Ovary (tissue), 9 donors: ENCODE data around the gene PRDM12. TPM values are rescaled to one million over a fixed set of nuclear protein-coding genes. Genes with fewer than 3 reads are reported as not detected.

ENCODE experiments used
- DNase-seq, 5 donors: peaks; one replicate each; pipeline ENCODE4 v3.0.0-alpha.2; 2019 to 2020
- H3K27ac ChIP-seq, 2 donors: fragments of 200-600 bp; one replicate each; pipeline versions ENCODE4 v1.5.1 to v1.8.0; 2019 to 2022
- H3K27me3 ChIP-seq: fragments of 200-600 bp; one replicate; pipeline ENCODE4 v1.8.0; 2022
- H3K36me3 ChIP-seq: fragments of 200-600 bp; sonication (generic); one replicate; pipeline ENCODE4 v1.5.1; 2019
- H3K4me1 ChIP-seq: one replicate; pipeline ENCODE4 v1.8.1; 2013; ENCODE audit warnings: mild to moderate bottlenecking, moderate library complexity; ENCODE audit not compliant: insufficient read depth
- H3K4me3 ChIP-seq: fragments of 200-600 bp; sonication (generic); one replicate; pipeline ENCODE4 v1.5.1; 2017
- H3K9me3 ChIP-seq, 2 donors: fragments of 200-600 bp in 1 of 2; sonication (generic) in 1 of 2; one replicate each; pipeline versions ENCODE4 v1.5.1 to v1.8.1; 2013 to 2019; ENCODE audit warnings: mild to moderate bottlenecking in 1 of 2, moderate library complexity in 1 of 2
- CTCF ChIP-seq, 3 donors: fragments of 450-650 bp in 2 of 3; fragments of 200-600 bp in 1 of 3; IDR thresholded peaks; one replicate each; pipeline versions ENCODE4 v1.5.1 to v1.8.0; 2016 to 2022; ENCODE audit warnings: antibody characterized with exemption in 3 of 3, mild to moderate bottlenecking in 1 of 3
- EP300 ChIP-seq: sonication (generic); formaldehyde crosslinking; IDR thresholded peaks from one replicate; pipeline ENCODE4 v1.6.1; 2017; ENCODE audit warnings: antibody characterized with exemption
- POLR2A ChIP-seq: fragments of 450-650 bp; IDR thresholded peaks from one replicate; pipeline ENCODE4 v1.6.1; 2017; ENCODE audit warnings: antibody characterized with exemption, mild to moderate bottlenecking, moderate library complexity
- WGBS, 3 donors: extraction: QIAGEN DNeasy Blood & Tissue Kit in 1 of 3; methylation state at CpG; one replicate each; pipeline versions ENCODE4 v1.1.5 to v1.1.7; 2013 to 2017; 5-methylcytosine and 5-hydroxymethylcytosine counted together
- intact Hi-C, 4 donors: fragments of 100-400 bp; cut with DNase I; formaldehyde crosslinking; loops; one replicate each; pipeline versions ENCODE4 v1.11.0 to v1.15.1; 2022 to 2023
- polyA plus RNA-seq, 2 donors: library from polyadenylated mRNA; stranded (reverse); fragments of 200-250 nt in 1 of 2; fragments of 350-450 nt in 1 of 2; fragmentation: Illumina TruSeq in 1 of 2; extraction: RNeasy Lipid Tissue Mini Kit (QIAGEN cat#74804) in 1 of 2; gene quantifications; one replicate each; pipeline ENCODE4 v1.2.3, GENCODE V29; 2013 to 2014
- total RNA-seq, 7 donors: library from RNA; depleted of rRNA in 2 of 7; stranded (reverse); fragments of >200 nt in 2 of 7; fragmentation: NEBNext Ultra II Directional in 3 of 7; extraction: Animal tissue kit (Norgen Biotek cat#: 25700) in 3 of 7; gene quantifications; one replicate each; pipeline versions ENCODE4 v1.1.0 to v1.2.4, GENCODE V29; 2016 to 2023
- donor health status: DM: no; HTN: no; CAD: no; lungs with moderate emphysema.
- donor health status: DM: no; HTN: no; CAD: no.
- donor health status: Bipolar disorder and iron deficiency.
- donor health status: DM: yes; HTN: yes; CAD: no.
- donor health status: DM: no; HTN: no; CAD: no.
- donor health status: DM: yes; HTN: yes; CAD: no.

Gene PRDM12
- total and polyA plus RNA-seq, 9 donors, result not detected

GRCh38 chr9:130662970-130663257, 1.5 kb upstream of the PRDM12 start:
- no peak for DNase-seq
- Histone ChIP-seq H3K27ac (no peak overlapping the region), H3K9me3 (no peaks in the 10 kb centered on the region), H3K36me3 (no peaks in the 10 kb centered on the region), H3K4me3 (no peak overlapping the region), H3K27me3 (peaks cover 13% of the 10 kb centered on the region), H3K4me1 (peaks cover 8% of the 10 kb centered on the region)
- TF ChIP-seq POLR2A (no peak), CTCF (IDR thresholded peaks at IDR 0.05) (no peak), EP300 (no peak)
- 3 to 5% (median 4%) methylated on average over 15 of the region's 15 CpGs for WGBS, 3 donors
- intact Hi-C loops, result no loop called here

- H3K4me3 ChIP-seq, result no peak overlapping the region
- intact Hi-C loops, result no loop called here
- peaks cover 13% of the 10 kb centered on the region for H3K27me3 ChIP-seq
- no peak overlapping the region for H3K27ac ChIP-seq
- no peaks in the 10 kb centered on the region for H3K36me3 ChIP-seq
- WGBS, 3 donors, result 1 to 3% (median 2%) methylated on average over 56 to 65 of the region's 65 CpGs
- H3K9me3 ChIP-seq, result no peaks in the 10 kb centered on the region
- DNase-seq, result no peak
- TF ChIP-seq CTCF (IDR thresholded peaks at IDR 0.05) (no peak), EP300 (no peak), POLR2A (no peak)
- H3K4me1 ChIP-seq, result peaks cover 8% of the 10 kb centered on the region
Measured at GRCh38 chr9:130663258-130663976, 977 bp upstream of the PRDM12 start.

GRCh38 chr9:130663977-130664250, 480 bp upstream of the PRDM12 start:
- no peak for DNase-seq
- intact Hi-C loops, result no loop called here
- no peak overlapping the region for H3K4me3 ChIP-seq
- peaks cover 8% of the 10 kb centered on the region for H3K4me1 ChIP-seq
- TF ChIP-seq POLR2A (no peak), CTCF (IDR thresholded peaks at IDR 0.05) (no peak)
- H3K36me3 ChIP-seq, result no peaks in the 10 kb centered on the region
- 0 to 1% (median 1%) methylated on average over 19 of the region's 19 CpGs for WGBS, 3 donors
- H3K27me3 ChIP-seq, result peaks cover 13% of the 10 kb centered on the region
- H3K9me3 ChIP-seq, result no peaks in the 10 kb centered on the region
- no peak overlapping the region for H3K27ac ChIP-seq

- intact Hi-C loops, result no loop called here
- Histone ChIP-seq H3K36me3 (no peaks in the 10 kb centered on the region), H3K27ac (no peak overlapping the region), H3K9me3 (no peaks in the 10 kb centered on the region), H3K4me3 (no peak overlapping the region), H3K27me3 (peaks cover 13% of the 10 kb centered on the region), H3K4me1 (peaks cover 8% of the 10 kb centered on the region)
- no peak for DNase-seq
- WGBS, 3 donors, result 1 to 2% (median 1%) methylated on average over 17 to 26 of the region's 26 CpGs
- no peak for TF ChIP-seq EP300
- TF ChIP-seq POLR2A, result no peak
- TF ChIP-seq CTCF (IDR thresholded peaks at IDR 0.05), result no peak
Measured at GRCh38 chr9:130665029-130665430, 636 bp downstream of the PRDM12 start.
